ENCODE data around the gene NECTIN2.
A peak's percentile ranks its signal among the peaks of the same experiment; 100 is the strongest.
"Not testable (repeated sequence)": the region's sequence is repeated elsewhere in the genome, so short reads cannot be mapped to it uniquely, and the experiment has no call there.

NECTIN2 gene

GRCh38 chr19:44911896-44912295, 65.8 kb downstream of the NECTIN2 start:
- not testable (repeated sequence) for DNase-seq

DNA sequence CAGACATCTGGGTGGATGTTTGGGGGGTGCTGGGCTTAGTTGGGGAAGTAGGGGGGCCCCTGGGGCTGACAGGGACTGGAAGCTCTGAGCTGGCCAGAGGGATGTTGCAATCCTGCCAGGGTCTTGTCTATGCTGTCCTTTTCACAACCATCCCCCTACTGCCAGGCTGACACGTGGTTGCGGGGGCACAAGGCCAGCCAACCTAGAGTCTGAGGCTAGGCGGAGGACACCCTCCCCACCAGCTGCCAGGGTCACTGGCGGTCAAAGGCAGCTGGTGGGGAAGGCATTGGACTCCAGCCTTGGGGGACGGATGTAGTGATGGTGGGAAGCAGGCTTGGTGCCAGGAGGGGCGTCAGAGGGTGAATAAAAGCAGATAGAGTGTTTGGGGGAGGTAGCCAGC, 66.8 kb downstream of the NECTIN2 start:
- no peak for DNase-seq

- DNase-seq, result not testable (repeated sequence)
Measured at GRCh38 chr19:44913512-44914432, 67.7 kb downstream of the NECTIN2 start.

- peak; percentile 33 to 68 for DNase-seq
Measured at GRCh38 chr19:44914433-44915206, 68.5 kb downstream of the NECTIN2 start, which contains the start of gene APOC1. TSS of gene APOC1 (plus strand) at chr19:44914608. CDS start at chr19:44914892, 284 bp downstream.

GRCh38 chr19:44924243-44924725, 78.2 kb downstream of the NECTIN2 start:
- no peak for DNase-seq

GRCh38 chr19:44925114-44925891, 79.2 kb downstream of the NECTIN2 start:
- no peak for DNase-seq

- not testable (repeated sequence) for DNase-seq
Measured at GRCh38 chr19:44926245-44927077, 80.4 kb downstream of the NECTIN2 start.

- DNase-seq, result no peak
Measured at GRCh38 chr19:44927746-44928145, 81.6 kb downstream of the NECTIN2 start.

DNA sequence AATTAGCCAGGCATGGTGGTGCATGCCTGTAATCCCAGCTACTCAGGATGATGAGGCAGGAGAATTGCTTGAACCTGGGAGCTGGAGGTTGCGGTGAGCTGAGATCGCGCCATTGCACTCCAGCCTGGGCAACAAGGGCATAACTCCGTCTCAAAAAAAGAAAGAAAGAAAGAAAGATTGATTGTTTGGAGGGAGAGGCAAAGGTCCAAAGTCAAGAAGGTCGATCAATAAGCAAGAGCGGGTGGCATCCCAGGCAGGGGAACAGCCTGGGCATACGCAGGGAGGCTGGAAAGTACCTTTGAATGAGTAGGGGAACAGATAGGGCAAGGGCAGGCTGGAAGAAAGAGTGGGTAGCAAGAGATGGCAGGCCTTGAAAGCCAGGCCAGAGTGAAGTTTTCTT, 84.0 kb downstream of the NECTIN2 start:
- DNase-seq, result no peak

DNA sequence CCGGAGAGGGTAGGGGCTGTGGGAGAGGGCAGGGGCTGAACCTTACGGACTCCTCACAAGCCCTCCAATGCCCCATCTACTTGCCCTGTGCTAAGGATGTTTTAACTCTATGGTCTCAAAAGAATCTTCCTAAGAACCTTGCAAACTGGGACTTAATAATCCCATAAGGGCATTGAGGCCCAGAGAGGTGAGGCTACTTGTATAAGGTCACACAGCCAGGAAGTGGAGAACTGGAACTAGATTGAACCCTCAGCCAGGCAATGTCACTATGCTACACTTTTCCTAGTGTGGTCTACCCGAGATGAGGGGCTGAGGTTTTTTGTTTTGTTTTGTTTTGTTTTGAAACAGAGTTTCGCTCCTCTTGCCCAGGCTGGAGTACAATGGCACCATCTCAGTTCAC, 85.4 kb downstream of the NECTIN2 start:
- DNase-seq, result no peak

Measured in NCI-H187 (cell line).